ENCODE measurements around the gene UBN1. TPM values are rescaled to one million over a fixed set of nuclear protein-coding genes. Genes with fewer than 3 reads are reported as not detected.

The UBN1 gene
- total RNA-seq, 4 donors from 2014 or later: 21.1 to 48.2 (median 37.2) TPM

GRCh38 chr16:4855371-4855770 is 8.1 kb downstream of the UBN1 start:
- TF ChIP-seq, protein P1, sequence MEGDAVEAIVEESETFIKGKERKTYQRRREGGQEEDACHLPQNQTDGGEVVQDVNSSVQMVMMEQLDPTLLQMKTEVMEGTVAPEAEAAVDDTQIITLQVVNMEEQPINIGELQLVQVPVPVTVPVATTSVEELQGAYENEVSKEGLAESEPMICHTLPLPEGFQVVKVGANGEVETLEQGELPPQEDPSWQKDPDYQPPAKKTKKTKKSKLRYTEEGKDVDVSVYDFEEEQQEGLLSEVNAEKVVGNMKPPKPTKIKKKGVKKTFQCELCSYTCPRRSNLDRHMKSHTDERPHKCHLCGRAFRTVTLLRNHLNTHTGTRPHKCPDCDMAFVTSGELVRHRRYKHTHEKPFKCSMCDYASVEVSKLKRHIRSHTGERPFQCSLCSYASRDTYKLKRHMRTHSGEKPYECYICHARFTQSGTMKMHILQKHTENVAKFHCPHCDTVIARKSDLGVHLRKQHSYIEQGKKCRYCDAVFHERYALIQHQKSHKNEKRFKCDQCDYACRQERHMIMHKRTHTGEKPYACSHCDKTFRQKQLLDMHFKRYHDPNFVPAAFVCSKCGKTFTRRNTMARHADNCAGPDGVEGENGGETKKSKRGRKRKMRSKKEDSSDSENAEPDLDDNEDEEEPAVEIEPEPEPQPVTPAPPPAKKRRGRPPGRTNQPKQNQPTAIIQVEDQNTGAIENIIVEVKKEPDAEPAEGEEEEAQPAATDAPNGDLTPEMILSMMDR (IDR thresholded peaks at IDR 0.05; ENCODE audit: low read depth): no peak

GRCh38 chr16:4855804-4856203 is 8.5 kb downstream of the UBN1 start:
- TF ChIP-seq, protein P1 (IDR thresholded peaks at IDR 0.05; ENCODE audit: low read depth): no peak

DNA sequence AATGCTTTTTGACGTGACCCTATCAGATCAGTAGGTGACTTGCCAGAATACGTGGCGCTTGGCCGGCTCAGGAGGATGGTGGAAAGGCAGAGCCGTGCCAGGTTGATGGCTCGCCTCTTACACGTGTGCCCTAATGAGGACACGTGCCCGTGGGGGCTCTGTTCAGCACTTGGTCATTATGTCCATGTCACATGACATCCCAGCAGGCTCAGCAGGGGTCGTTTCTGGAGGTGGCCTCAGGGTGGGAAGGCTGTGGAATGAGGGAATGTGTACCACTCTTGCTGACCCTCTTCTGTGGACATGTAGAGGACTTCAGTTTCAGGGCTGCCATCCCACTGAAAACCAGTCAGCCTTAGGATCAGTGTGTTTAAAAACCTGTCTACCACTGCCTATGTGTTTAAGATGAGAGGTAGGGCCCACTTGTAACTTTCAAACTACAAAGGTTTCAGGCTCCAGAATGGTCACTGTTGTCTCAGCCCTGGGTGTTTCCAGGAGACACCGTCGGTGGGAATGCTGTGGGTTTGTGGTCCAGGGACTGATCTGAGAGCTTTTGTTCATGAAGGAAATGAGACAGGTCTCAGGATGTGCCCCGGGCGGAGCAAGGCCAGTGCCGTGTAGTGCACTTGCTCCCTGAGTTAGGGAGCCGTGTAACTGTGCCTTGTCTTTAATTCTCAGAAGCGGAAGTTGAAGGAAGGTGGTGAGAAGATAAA is 12.1 kb downstream of the UBN1 start:
- TF ChIP-seq, protein P1 (IDR thresholded peaks at IDR 0.05; ENCODE audit: low read depth): no peak

- TF ChIP-seq, protein P1 (IDR thresholded peaks at IDR 0.05; ENCODE audit: low read depth): no peak
Observed at GRCh38 chr16:4859900-4860255, 12.6 kb downstream of the UBN1 start.

DNA sequence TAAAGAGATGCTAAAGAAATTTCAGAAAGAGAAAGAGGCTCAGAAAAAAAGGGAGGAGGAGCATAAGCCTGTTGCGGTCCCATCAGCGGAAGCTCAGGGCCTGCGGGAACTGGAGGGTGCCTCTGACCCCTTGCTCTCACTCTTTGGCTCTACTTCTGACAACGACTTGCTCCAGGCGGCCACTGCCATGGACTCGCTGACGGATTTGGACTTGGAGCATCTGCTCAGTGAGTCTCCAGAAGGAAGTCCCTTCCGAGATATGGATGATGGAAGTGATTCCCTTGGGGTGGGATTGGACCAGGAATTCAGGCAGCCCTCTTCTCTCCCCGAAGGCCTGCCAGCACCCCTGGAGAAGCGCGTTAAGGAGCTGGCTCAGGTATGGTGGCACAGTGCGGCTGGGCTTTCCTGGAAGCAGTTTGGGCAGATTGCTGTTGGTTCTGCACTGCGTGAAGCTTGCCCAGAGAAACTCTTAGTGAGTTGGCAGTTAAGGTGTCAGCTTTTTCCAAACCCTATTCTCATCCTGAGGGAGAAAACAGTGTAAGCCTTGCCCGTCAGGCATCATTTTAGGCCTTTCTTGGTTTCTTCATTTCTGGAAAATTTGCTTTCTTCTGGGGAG is 13.6 kb downstream of the UBN1 start:
- TF ChIP-seq, protein P1 (IDR thresholded peaks at IDR 0.05; ENCODE audit: low read depth): no peak

DNA sequence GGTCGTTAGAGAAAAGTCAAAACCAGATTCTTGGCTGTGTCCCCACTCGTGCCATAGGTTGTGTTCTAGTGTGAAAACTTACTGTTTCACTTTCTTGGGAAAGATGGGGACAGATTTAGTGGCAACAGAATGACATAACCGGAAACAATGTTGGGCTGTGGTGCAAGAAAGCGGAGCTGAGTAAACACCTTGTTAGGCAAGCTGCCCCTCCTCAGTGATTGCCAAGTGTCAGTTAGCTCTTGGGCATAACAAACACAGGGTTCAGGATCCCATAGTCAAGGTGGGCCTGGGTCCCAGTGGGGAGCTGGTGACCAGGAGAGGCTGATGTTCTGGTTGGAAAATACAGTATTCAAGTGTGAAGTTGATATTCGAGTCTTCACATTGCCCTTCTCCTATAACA is 15.4 kb downstream of the UBN1 start:
- TF ChIP-seq, protein P1 (IDR thresholded peaks at IDR 0.05; ENCODE audit: low read depth): no peak

GRCh38 chr16:4864728-4865127 is 17.4 kb downstream of the UBN1 start:
- TF ChIP-seq, protein P1 (IDR thresholded peaks at IDR 0.05; ENCODE audit: low read depth): no peak

Measured in subcutaneous adipose tissue (tissue), 4 donors.